Glutamatergic neuron (in vitro differentiated cells): ENCODE measurements around the gene PRDX2. TPM values are rescaled to one million over a fixed set of nuclear protein-coding genes. Genes with fewer than 3 reads are reported as not detected.

Experiments
- DNase-seq: peaks from one replicate; pipeline ENCODE4 v3.0.0; 2022
- H3K27ac Mint-ChIP-seq: one replicate; pipeline ENCODE4 v1.8.0; 2020; ENCODE audit warnings: mild to moderate bottlenecking, mixed read lengths, inconsistent platforms; ENCODE audit not compliant: unreplicated experiment
- H3K27me3 Mint-ChIP-seq: one replicate; pipeline ENCODE4 v1.8.0; 2020; ENCODE audit warnings: mild to moderate bottlenecking, moderate library complexity, mixed read lengths, inconsistent platforms; ENCODE audit not compliant: unreplicated experiment
- H3K36me3 Mint-ChIP-seq: one replicate; pipeline ENCODE4 v1.8.0; 2020; ENCODE audit warnings: mild to moderate bottlenecking, mixed read lengths, inconsistent platforms; ENCODE audit not compliant: unreplicated experiment
- H3K4me1 Mint-ChIP-seq: one replicate; pipeline ENCODE4 v1.8.0; 2020; ENCODE audit warnings: mild to moderate bottlenecking, low read depth, mixed read lengths, inconsistent platforms; ENCODE audit not compliant: unreplicated experiment
- H3K4me3 Mint-ChIP-seq: one replicate; pipeline ENCODE4 v1.8.0; 2020; ENCODE audit warnings: mild to moderate bottlenecking, mixed read lengths, inconsistent platforms; ENCODE audit not compliant: unreplicated experiment
- H3K9me3 Mint-ChIP-seq: one replicate; pipeline ENCODE4 v1.8.0; 2020; ENCODE audit warnings: mild to moderate bottlenecking, moderate library complexity, mixed read lengths, inconsistent platforms; ENCODE audit not compliant: unreplicated experiment
- microRNA-seq: library from miRNA; unstranded; fragments of <30 nt; microRNA quantifications from one replicate; pipeline ENCODE4, GENCODE V29; 2020; ENCODE audit not compliant: unreplicated experiment
- total RNA-seq: library from RNA; stranded (reverse); fragmentation: NEBNext Ultra II Directional; extraction: Animal tissue kit (Norgen Biotek cat#: 25700); gene quantifications from one replicate; pipeline ENCODE4 v1.2.1, GENCODE V29; 2021; ENCODE audit not compliant: unreplicated experiment
- TF ChIP-seq, protein P1 (sequence below): fragments of 200-600 bp; sonication (generic); IDR thresholded peaks from one replicate; pipeline ENCODE4 v1.5.0; 2021; ENCODE audit not compliant: partially characterized antibody, unreplicated experiment

PRDX2 gene
- total RNA-seq, 1 donor from 2014 or later = 671 TPM

DNA sequence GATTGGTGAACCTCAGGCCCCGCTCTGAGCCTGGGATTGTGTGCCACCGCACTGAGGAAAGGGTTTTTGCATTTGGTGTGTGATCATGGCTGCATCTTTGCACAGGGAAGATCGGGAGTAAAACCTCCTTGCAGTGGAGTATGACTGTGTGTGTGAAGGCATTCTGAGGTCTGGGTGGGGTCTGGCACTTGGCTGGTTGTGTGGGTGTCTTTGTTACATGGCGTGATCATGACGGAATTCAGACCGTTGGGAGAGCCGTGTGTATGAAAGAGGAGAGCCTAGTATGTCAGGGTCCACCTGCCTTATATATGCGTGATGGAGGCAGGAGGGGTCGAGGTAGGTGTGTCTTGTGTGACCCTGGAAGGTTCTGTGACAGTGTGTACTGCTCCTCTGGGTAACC lies 50.7 kb downstream of the PRDX2 start:
- Mint-ChIP-seq H3K27me3 (peaks cover 15% of the 10 kb centered on the region), H3K27ac (peak overlapping the region; percentile 7), H3K4me3 (peak overlapping the region; percentile 2), H3K36me3 (peaks cover 4% of the 10 kb centered on the region), H3K9me3 (peaks cover 3% of the 10 kb centered on the region), H3K4me1 (peaks cover 12% of the 10 kb centered on the region)
- TF ChIP-seq, protein P1, sequence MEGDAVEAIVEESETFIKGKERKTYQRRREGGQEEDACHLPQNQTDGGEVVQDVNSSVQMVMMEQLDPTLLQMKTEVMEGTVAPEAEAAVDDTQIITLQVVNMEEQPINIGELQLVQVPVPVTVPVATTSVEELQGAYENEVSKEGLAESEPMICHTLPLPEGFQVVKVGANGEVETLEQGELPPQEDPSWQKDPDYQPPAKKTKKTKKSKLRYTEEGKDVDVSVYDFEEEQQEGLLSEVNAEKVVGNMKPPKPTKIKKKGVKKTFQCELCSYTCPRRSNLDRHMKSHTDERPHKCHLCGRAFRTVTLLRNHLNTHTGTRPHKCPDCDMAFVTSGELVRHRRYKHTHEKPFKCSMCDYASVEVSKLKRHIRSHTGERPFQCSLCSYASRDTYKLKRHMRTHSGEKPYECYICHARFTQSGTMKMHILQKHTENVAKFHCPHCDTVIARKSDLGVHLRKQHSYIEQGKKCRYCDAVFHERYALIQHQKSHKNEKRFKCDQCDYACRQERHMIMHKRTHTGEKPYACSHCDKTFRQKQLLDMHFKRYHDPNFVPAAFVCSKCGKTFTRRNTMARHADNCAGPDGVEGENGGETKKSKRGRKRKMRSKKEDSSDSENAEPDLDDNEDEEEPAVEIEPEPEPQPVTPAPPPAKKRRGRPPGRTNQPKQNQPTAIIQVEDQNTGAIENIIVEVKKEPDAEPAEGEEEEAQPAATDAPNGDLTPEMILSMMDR = no peak
- DNase-seq = no peak

- peaks cover 15% of the 10 kb centered on the region for H3K27me3 Mint-ChIP-seq
- no peak overlapping the region for H3K27ac Mint-ChIP-seq
- peaks cover 4% of the 10 kb centered on the region for H3K36me3 Mint-ChIP-seq
- DNase-seq = peak; percentile 45
- TF ChIP-seq, protein P1 = no peak
- peak overlapping the region; percentile 56 for H3K4me3 Mint-ChIP-seq
- H3K4me1 Mint-ChIP-seq = peaks cover 12% of the 10 kb centered on the region
- H3K9me3 Mint-ChIP-seq = peaks cover 3% of the 10 kb centered on the region
Measured at GRCh38 chr19:12749938-12750521, 51.6 kb downstream of the PRDX2 start.

- Mint-ChIP-seq H3K36me3 (peaks cover 4% of the 10 kb centered on the region), H3K4me3 (no peak overlapping the region), H3K27me3 (peaks cover 15% of the 10 kb centered on the region), H3K9me3 (peaks cover 3% of the 10 kb centered on the region), H3K4me1 (peaks cover 12% of the 10 kb centered on the region), H3K27ac (no peak overlapping the region)
- TF ChIP-seq, protein P1 = no peak
- DNase-seq = no peak
Measured at GRCh38 chr19:12748489-12748888, 53.1 kb downstream of the PRDX2 start.

Small RNAs within 50 kb of the gene (microRNA-seq; reads per million reads assigned to microRNA genes)
- not detected for gene MIR5684

Other genes starting within 250 kb of the PRDX2 start
- 8.0 TPM for gene ZNF490, start 191.0 kb downstream of the PRDX2 start, total RNA-seq
- 27.6 TPM for gene ZNF791, start 190.9 kb downstream of the PRDX2 start, total RNA-seq
- gene MAN2B1, start 135.1 kb downstream of the PRDX2 start, total RNA-seq = 72.2 TPM
- gene WDR83, start 135.0 kb downstream of the PRDX2 start, total RNA-seq = 16.3 TPM
- 116 TPM for gene DHPS, start 119.9 kb downstream of the PRDX2 start, total RNA-seq
- not detected for gene GNG14, start 113.8 kb downstream of the PRDX2 start, total RNA-seq
- gene FBXW9, start 105.2 kb downstream of the PRDX2 start, total RNA-seq = 7.4 TPM
- 135 TPM for gene TNPO2, start 77.9 kb downstream of the PRDX2 start, total RNA-seq
- 204 TPM for gene TRIR, start 67.1 kb downstream of the PRDX2 start, total RNA-seq
- gene GET3, start 64.3 kb downstream of the PRDX2 start, total RNA-seq = 49.3 TPM
- gene BEST2, start 50.0 kb downstream of the PRDX2 start, total RNA-seq = not detected
- gene HOOK2, start 26.2 kb downstream of the PRDX2 start, total RNA-seq = 40.1 TPM
- gene JUNB, start 10.3 kb downstream of the PRDX2 start, total RNA-seq = 24.9 TPM
- 14.4 TPM for gene THSD8, start 269 bp upstream of the PRDX2 start, total RNA-seq
- gene RNASEH2A, start 4.8 kb upstream of the PRDX2 start, total RNA-seq = 16.7 TPM
- 4.8 TPM for gene RTBDN, start 32.8 kb upstream of the PRDX2 start, total RNA-seq
- gene MAST1, start 36.7 kb upstream of the PRDX2 start, total RNA-seq = 230 TPM
- gene DNASE2, start 79.6 kb upstream of the PRDX2 start, total RNA-seq = 7.9 TPM
- gene KLF1, start 85.4 kb upstream of the PRDX2 start, total RNA-seq = not detected
- 34.2 TPM for gene GCDH, start 89.4 kb upstream of the PRDX2 start, total RNA-seq
- gene SYCE2, start 117.5 kb upstream of the PRDX2 start, total RNA-seq = 0.59 TPM
- gene FARSA, start 131.9 kb upstream of the PRDX2 start, total RNA-seq = 71.6 TPM
- gene CALR, start 136.8 kb upstream of the PRDX2 start, total RNA-seq = 543 TPM
- gene RAD23A, start 144.1 kb upstream of the PRDX2 start, total RNA-seq = 62.1 TPM
- gene GADD45GIP1, start 155.4 kb upstream of the PRDX2 start, total RNA-seq = 28.8 TPM
- gene DAND5, start 167.8 kb upstream of the PRDX2 start, total RNA-seq = 0.44 TPM
- 2.4 TPM for gene NFIX, start 193.7 kb upstream of the PRDX2 start, total RNA-seq